Tibial artery (tissue), 4 donors: ENCODE data around the gene SF3A1.

Experiments
- DNase-seq, 2 donors: peaks; one replicate each; pipeline ENCODE4 v3.0.0-alpha.2; 2019
- H3K27ac ChIP-seq, 2 donors: fragments of 200-600 bp; sonication (generic) in 1 of 2; 1 replicate in 1 of 2; 2 replicates in 1 of 2; pipeline ENCODE4 v1.5.1; 2018 to 2019; ENCODE audit warnings: mild to moderate bottlenecking in 1 of 2
- H3K27me3 ChIP-seq, 2 donors: fragments of 200-600 bp; sonication (generic) in 1 of 2; one replicate each; pipeline versions ENCODE4 v1.5.1 to v1.6.0; 2016 to 2019
- H3K36me3 ChIP-seq, 3 donors: fragments of 200-600 bp; sonication (generic) in 2 of 3; one replicate each; pipeline ENCODE4 v1.5.1; 2016 to 2019; ENCODE audit warnings: mild to moderate bottlenecking in 2 of 3
- H3K4me1 ChIP-seq, 4 donors: fragments of 200-600 bp; sonication (generic) in 2 of 4; 1 replicate in 3 of 4; 2 replicates in 1 of 4; pipeline ENCODE4 v1.5.1; 2016 to 2019
- H3K4me3 ChIP-seq, 2 donors: fragments of 200-600 bp; sonication (generic) in 1 of 2; 1 replicate in 1 of 2; 2 replicates in 1 of 2; pipeline ENCODE4 v1.5.1; 2018 to 2019; ENCODE audit warnings: mild to moderate bottlenecking in 2 of 2
- H3K9me3 ChIP-seq, 3 donors: fragments of 200-600 bp; sonication (generic) in 1 of 3; one replicate each; pipeline ENCODE4 v1.5.1; 2016 to 2019
- CTCF ChIP-seq, 2 experiments: fragments of 200-600 bp in 1 of 2; fragments of 450-650 bp in 1 of 2; IDR thresholded peaks; one replicate each; pipeline ENCODE4 v1.5.1; 2017 to 2019; ENCODE audit warnings: antibody characterized with exemption in 2 of 2, mild to moderate bottlenecking in 1 of 2, moderate library complexity in 1 of 2
- intact Hi-C: fragments of 100-400 bp; cut with DNase I; formaldehyde crosslinking; loops from one replicate; pipeline ENCODE4 v1.15.0; 2023; ENCODE audit warnings: low total_unique reads

The SF3A1 gene

GRCh38 chr22:30284666-30285065, 72.0 kb downstream of the SF3A1 start:
- H3K9me3 ChIP-seq, result no peaks in the 10 kb centered on the region
- no peak for DNase-seq
- H3K27me3 ChIP-seq, result no peaks in the 10 kb centered on the region
- intact Hi-C loops, result no loop called here
- no peak overlapping the region for H3K4me3 ChIP-seq
- H3K4me1 ChIP-seq, result peaks cover 0 to 23% (median 13%) of the 10 kb centered on the region in 4 donors
- H3K36me3 ChIP-seq, result peaks cover 18 to 47% (median 34%) of the 10 kb centered on the region in 3 donors
- TF ChIP-seq CTCF (IDR thresholded peaks at IDR 0.05), result no peak
- H3K27ac ChIP-seq, result no peak overlapping the region

GRCh38 chr22:30284172-30284571, 72.5 kb downstream of the SF3A1 start:
- H3K27me3 ChIP-seq, result no peaks in the 10 kb centered on the region
- peaks cover 18 to 47% (median 34%) of the 10 kb centered on the region in 3 donors for H3K36me3 ChIP-seq
- no peak for DNase-seq
- intact Hi-C loops, result no loop called here
- H3K4me1 ChIP-seq, result peaks cover 0 to 22% (median 13%) of the 10 kb centered on the region in 4 donors
- no peak for TF ChIP-seq CTCF (IDR thresholded peaks at IDR 0.05)
- H3K27ac ChIP-seq, result no peak overlapping the region
- H3K9me3 ChIP-seq, result no peaks in the 10 kb centered on the region
- no peak overlapping the region for H3K4me3 ChIP-seq

GRCh38 chr22:30283342-30283741, 73.4 kb downstream of the SF3A1 start:
- TF ChIP-seq CTCF (IDR thresholded peaks at IDR 0.05), result no peak
- no peak overlapping the region for H3K27ac ChIP-seq
- no peaks in the 10 kb centered on the region for H3K9me3 ChIP-seq
- DNase-seq, result no peak
- intact Hi-C loops, result no loop called here
- peaks cover 0 to 13% (median 11%) of the 10 kb centered on the region in 4 donors for H3K4me1 ChIP-seq
- H3K4me3 ChIP-seq, result no peak overlapping the region
- peaks cover 18 to 47% (median 34%) of the 10 kb centered on the region in 3 donors for H3K36me3 ChIP-seq
- no peaks in the 10 kb centered on the region for H3K27me3 ChIP-seq

GRCh38 chr22:30282616-30283046, 74.1 kb downstream of the SF3A1 start:
- intact Hi-C loops, result no loop called here
- Histone ChIP-seq H3K9me3 (no peaks in the 10 kb centered on the region), H3K4me1 (peaks cover 0 to 11% (median 5%) of the 10 kb centered on the region in 4 donors), H3K36me3 (peaks cover 18 to 47% (median 34%) of the 10 kb centered on the region in 3 donors), H3K27ac (no peak overlapping the region), H3K4me3 (no peak overlapping the region), H3K27me3 (no peaks in the 10 kb centered on the region)
- no peak for TF ChIP-seq CTCF (IDR thresholded peaks at IDR 0.05)
- DNase-seq, result no peak
